HT-29 (cell line): ENCODE data around the gene RFX4. TPM values are rescaled to one million over a fixed set of nuclear protein-coding genes. Genes with fewer than 3 reads are reported as not detected.

Experiments
- DNase-seq: peaks from one replicate; pipeline ENCODE4 v3.0.0-alpha.2; 2015; ENCODE audit warnings: low spot score
- total RNA-seq: library from RNA; depleted of rRNA; stranded (reverse); fragments of >200 nt; shearing (Covaris generic); gene quantifications from 2 replicates; pipeline ENCODE4 v1.2.3, GENCODE V29; 2014

The RFX4 gene
- total RNA-seq, 1 experiment from 2014 or later = not detected

GRCh38 chr12:106645465-106646330 is 62.9 kb downstream of the RFX4 start:
- DNase-seq = no peak

DNA sequence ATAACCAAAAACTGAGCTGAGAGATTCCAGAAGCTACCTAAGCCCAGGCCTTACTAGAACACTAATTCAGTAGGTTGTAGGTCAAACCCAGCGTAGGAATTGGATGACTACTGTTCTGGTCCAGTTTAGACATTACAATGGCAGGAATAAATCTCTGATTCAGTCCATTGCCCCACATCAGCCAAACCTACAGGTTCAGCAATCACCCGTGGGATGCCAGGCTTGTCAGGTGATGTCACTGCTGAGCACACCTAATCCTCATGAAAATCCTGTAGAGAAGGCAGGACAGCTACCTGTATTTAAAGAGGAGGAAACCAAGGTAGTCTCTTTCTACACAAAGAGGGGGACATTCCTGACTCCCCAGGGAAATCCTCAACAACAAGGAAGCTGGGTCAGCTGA is 63.7 kb downstream of the RFX4 start:
- no peak for DNase-seq

GRCh38 chr12:106647793-106648514 is 65.2 kb downstream of the RFX4 start:
- no peak for DNase-seq

DNA sequence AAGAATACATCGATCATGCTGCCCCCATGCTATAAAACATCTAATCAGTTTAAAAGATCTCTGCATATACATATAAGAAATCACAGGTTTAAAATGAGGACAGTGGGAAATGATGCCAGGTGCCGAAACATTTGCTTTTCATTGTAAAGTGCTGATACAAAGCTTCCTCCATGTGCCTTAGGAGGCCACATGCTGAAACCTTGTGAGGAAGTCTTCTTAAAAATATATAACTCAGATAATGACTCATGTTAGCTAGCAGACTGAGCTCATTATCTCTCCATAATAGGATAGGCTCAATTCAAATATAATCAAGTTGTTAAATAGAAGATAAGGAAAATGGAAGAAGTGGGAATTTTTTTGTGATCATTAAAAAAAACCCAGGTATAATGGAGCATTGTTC is 65.9 kb downstream of the RFX4 start:
- DNase-seq = no peak

GRCh38 chr12:106651552-106651951 is 68.7 kb downstream of the RFX4 start:
- DNase-seq = no peak

DNA sequence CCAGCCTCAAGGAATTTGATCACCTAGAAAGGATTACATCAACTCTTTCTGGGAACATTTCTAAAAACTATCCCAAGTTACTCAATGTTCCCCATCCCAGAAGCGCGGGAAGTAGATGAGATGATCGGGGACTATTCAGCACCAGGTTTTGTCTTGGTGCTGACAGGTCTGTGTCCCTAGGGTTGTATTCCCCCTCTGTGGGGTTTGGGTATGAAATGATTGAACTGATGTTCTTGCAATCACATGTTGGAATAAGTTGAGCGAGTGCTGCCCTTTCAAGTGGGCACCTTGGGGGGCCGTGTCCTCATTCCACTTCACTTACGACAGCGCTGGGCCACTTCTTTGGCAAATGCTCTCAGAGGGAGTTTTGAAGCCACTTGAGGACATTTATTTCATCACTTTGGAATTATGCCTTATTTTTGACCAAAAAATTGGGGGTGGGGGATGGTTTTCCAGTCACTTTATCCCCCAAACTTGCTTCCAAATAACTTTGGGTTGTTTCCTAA is 69.8 kb downstream of the RFX4 start:
- DNase-seq = no peak

GRCh38 chr12:106655577-106655976 is 72.8 kb downstream of the RFX4 start:
- DNase-seq = no peak

- no peak for DNase-seq
These were observed 74.7 kb downstream of the RFX4 start for GRCh38 chr12:106657488-106657887.

GRCh38 chr12:106663385-106663784 is 80.6 kb downstream of the RFX4 start:
- DNase-seq = no peak

- no peak for DNase-seq
These were observed 86.4 kb downstream of the RFX4 start for GRCh38 chr12:106669216-106669615.

DNA sequence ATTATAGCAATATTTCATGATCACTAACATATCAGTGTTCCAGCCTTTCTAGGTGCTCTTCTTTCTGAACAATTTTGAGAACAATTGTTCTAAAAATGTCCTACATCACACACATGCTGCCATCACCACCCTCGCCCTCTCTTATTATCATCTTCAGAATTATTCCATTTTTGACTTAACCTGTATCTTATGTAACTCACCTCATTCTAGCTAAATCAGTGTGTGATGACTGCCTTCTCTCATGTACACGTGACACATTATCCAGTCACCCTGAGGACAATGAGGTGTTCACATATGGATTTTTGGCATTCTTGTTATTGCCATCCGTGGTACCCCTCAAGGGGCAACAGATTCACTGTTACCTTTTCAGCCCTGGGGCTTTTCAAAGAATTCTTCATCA is 87.3 kb downstream of the RFX4 start:
- DNase-seq = no peak

- DNase-seq = no peak
These were observed 89.0 kb downstream of the RFX4 start for GRCh38 chr12:106671840-106672239.

DNA sequence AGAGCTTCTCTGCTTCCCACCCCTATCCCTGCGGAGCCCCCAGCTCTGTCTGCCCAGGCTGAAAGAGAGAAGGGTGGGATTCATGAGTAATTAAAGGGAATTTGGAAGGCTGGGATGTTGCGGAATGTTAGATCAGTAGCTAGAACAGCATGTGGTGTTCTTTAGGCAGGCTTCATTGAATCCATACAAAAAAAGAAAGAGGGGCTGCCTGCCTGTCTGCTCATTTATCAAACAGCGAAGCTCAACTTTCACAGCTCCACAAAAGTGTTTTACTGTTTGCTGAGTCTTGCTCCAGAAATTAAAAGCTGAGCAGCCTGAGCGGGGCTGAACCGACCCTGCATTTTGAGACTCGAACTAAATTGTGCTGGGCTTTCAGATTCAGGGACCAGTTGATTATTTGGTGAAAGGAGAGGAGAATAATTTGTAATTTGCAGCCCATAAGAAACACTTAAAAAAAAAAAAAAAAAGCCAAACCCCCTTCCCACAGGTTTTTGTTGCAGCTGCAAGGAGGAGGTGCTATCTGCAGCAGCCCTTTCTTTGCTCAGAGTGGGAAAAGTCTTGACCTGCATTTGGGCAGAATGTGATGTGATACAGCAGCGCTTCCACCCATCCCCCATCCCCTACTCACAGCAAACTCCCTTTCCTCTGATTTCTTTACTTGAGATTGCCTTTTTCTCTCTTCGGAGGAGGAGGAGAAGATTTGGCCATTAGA is 89.7 kb downstream of the RFX4 start:
- DNase-seq = no peak

DNA sequence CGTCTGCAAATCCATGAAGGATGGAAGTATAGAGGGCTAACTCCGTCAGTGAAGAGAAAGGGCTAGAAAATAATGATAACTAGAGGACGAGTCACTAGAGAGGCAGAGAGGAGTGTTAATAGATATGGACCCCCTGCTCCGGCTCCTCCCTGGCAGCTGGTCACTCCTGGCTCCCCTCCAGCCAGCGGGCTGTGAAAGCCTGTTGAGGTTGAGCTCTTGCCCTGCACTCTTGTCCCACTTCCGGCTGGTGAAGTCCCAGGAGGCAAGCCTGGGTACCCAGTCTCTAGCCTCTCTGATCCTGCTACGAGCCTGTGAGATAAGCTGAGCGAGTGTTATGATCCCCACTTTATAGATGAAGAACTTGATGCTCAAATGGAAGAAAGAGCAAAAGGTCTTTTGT is 90.3 kb downstream of the RFX4 start:
- no peak for DNase-seq

DNA sequence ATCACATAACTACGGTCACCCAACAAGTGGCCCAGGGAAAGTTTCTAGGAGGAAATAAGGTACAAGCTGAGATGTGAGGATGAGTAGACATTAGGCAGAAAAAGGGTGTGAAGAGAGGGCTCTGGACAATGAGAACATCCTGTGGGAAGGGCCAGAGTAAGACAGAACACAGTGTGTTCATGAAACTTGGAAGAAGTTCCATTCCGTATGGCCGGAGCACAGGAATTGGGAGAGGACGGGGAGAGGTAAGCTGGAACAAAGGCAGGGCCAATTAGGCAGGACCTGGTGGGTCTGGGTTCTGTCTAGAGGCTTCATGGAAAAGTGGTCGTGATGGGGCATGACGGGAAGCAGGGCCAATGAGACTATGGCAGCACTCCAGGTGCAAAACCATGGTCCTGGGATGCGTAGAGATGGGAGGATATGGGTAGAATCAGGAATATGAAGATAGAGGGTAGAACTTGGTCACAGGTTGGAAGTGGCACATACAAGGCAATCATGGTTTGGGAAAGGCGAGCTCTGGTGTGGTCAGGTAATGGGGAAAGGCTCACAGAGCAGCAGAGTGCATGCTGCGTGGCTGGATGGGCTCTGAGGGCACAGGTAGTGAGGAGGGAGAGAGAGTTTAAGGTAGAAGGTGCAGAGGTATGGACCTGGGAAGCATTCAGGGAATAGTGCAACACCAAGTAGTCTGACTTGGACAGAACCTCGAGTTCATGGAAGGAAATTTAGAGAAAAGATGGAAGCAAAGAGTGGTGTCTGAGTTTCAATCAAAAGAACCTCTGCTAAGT is 93.0 kb downstream of the RFX4 start:
- no peak for DNase-seq

DNA sequence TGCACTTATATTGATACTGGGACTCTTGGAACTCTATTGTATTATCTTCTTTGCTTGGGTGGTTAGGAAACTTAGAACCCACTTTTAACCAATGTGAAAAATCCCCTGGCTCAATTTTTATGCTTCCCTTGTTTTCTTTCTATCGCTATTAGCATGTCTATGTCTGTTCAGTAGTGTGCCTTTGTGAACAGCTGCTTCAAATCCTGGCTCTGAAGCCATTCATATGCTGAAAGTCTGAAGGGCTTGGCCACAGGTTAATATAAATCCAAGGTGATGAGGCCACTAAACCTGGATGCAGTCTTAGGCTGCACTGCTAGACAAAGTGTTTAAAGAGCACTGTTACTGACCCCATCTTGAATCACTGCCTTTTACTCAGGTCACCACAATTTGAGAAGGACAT is 96.8 kb downstream of the RFX4 start:
- DNase-seq = no peak

DNA sequence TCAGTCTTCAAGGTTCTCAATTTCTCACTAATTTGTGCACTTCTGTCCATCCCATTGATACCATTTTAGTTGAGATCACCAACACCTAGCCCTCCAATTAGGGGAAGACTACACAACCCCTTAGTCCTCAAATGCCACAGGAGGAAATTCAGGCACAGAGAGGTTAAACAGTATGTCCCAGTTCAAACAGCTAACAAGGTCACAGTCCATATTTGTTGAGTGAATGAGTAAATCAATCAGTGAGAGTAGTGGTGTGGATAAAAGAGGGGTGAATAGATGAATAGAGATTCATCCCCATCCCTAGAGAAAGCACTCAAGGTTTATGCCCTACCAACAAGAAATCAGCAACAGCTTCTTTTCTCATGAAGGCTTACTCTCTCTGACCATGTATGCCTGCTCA is 97.5 kb downstream of the RFX4 start:
- DNase-seq = no peak

DNA sequence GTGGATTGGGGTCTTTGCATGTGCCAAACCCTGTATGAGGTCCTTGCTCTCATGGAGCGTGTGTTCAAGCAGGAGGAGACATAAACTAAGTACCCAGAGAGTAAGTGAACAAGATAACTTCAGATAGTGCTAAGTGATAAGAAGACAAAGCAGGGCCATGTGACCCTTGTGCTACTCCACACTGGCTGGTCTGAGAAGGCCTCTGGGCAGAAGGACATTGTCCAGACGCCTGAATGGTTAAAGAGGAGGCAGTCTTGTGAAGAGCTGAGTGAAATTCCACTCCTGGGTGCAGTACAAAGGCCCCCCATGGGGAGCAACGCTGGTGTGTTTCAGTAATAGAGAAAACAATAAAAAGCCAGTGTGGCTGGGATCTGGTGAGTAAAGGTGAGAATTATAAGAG is 98.4 kb downstream of the RFX4 start:
- no peak for DNase-seq

DNA sequence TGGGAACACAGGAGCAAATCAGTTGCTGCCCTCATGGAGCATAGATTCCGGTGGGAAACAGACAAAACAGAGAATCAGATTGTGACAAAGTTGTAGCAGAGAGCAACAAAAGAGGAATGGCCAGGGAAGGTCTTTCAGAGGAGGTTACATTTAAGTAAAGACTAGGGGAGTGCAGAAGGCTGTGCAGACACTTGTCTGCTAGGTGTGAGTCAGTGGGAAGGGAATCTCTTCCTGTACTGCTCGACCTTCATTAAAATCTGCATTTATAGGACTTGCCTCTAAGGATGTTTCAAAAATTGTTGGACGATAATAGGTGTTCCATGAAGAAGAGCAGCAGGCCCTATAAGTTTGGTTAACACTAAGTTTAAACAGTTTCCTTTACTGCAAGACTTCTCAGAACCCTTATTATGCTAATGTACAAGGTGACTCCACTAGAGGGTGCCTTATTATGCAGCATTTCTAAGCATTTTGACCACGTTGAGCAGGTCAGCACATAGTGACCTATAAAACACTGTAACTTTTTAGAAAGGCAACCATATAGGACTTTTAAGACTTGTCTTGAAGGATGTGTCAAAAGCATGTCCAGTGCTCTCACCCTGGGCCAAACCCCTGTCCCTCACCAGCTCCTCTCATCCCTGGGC is 99.9 kb downstream of the RFX4 start:
- DNase-seq = peak; percentile 26

- DNase-seq = no peak
These were observed 101.7 kb downstream of the RFX4 start for GRCh38 chr12:106684497-106684896.

DNA sequence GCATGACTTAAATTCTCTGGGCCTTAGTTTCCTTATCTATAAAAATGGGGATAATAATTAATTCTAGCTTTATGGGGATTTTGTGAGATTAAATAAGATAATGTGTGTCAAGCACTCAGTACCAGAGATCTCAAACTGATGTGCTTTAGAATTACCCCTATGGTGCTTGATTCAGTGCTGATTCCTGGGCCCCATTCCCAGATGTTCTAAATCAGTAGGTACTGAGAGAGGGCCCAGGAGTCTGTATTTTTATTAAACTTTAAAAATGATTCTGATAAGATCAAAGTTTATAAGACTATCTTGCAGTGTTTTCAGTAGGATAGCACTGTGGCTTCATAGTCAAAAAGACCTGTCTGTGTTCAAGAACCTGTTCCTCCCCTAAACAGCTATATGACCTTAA is 102.6 kb downstream of the RFX4 start:
- DNase-seq = no peak
